Thyroid gland (tissue), 4 donors: ENCODE measurements around the gene RBM22. TPM values are rescaled to one million over a fixed set of nuclear protein-coding genes. Genes with fewer than 3 reads are reported as not detected.

Experiments used
- DNase-seq, 2 donors: peaks; one replicate each; pipeline ENCODE4 v3.0.0-alpha.2; 2019
- H3K27ac ChIP-seq, 3 donors: fragments of 200-600 bp; sonication (generic); 1 replicate in 2 of 3; 2 replicates in 1 of 3; pipeline ENCODE4 v1.5.1; 2016 to 2019; ENCODE audit warnings: mild to moderate bottlenecking in 1 of 3, moderate library complexity in 1 of 3
- H3K27me3 ChIP-seq: fragments of 200-600 bp; sonication (generic); one replicate; pipeline ENCODE4 v1.5.1; 2019
- H3K36me3 ChIP-seq, 2 donors: fragments of 200-600 bp; sonication (generic); one replicate each; pipeline ENCODE4 v1.5.1; 2016 to 2019
- H3K4me1 ChIP-seq, 2 donors: fragments of 200-600 bp; sonication (generic); one replicate each; pipeline ENCODE4 v1.5.1; 2017 to 2019
- H3K4me3 ChIP-seq, 3 donors: fragments of 200-600 bp; sonication (generic); replicated peaks in 1 of 3; 1 replicate in 2 of 3; 2 replicates in 1 of 3; pipeline ENCODE4 v1.5.1; 2016; ENCODE audit warnings: mild to moderate bottlenecking in 1 of 3
- H3K9me3 ChIP-seq: fragments of 200-600 bp; sonication (generic); one replicate; pipeline ENCODE4 v1.5.1; 2017
- POLR2A ChIP-seq, 2 donors: fragments of 450-650 bp; IDR thresholded peaks; one replicate each; pipeline ENCODE4 v1.6.1; 2017; ENCODE audit warnings: antibody characterized with exemption in 2 of 2, mild to moderate bottlenecking in 2 of 2, moderate library complexity in 1 of 2
- WGBS, 2 donors: methylation state at CpG; one replicate each; pipeline ENCODE4 v1.1.5; 2017; 5-methylcytosine and 5-hydroxymethylcytosine counted together
- intact Hi-C: fragments of 100-400 bp; cut with DNase I; formaldehyde crosslinking; loops from one replicate; pipeline ENCODE4 v1.15.1; 2023
- total RNA-seq, 4 donors: library from RNA; depleted of rRNA; stranded (reverse); fragments of >200 nt; gene quantifications; one replicate each; pipeline ENCODE4 v1.2.3, GENCODE V29; 2016
- TF ChIP-seq, protein P1 (sequence below), 6 experiments: fragments of 200-600 bp in 3 of 6; fragments of 450-650 bp in 3 of 6; sonication (generic) in 3 of 6; IDR thresholded peaks; one replicate each; pipeline ENCODE4 v1.5.1; 2016 to 2019; ENCODE audit warnings: antibody characterized with exemption in 6 of 6, mild to moderate bottlenecking in 2 of 6, inconsistent platforms in 1 of 6, moderate library complexity in 1 of 6

The RBM22 gene
- total RNA-seq, 4 donors from 2014 or later = 39.1 to 47.2 (median 42.9) TPM

DNA sequence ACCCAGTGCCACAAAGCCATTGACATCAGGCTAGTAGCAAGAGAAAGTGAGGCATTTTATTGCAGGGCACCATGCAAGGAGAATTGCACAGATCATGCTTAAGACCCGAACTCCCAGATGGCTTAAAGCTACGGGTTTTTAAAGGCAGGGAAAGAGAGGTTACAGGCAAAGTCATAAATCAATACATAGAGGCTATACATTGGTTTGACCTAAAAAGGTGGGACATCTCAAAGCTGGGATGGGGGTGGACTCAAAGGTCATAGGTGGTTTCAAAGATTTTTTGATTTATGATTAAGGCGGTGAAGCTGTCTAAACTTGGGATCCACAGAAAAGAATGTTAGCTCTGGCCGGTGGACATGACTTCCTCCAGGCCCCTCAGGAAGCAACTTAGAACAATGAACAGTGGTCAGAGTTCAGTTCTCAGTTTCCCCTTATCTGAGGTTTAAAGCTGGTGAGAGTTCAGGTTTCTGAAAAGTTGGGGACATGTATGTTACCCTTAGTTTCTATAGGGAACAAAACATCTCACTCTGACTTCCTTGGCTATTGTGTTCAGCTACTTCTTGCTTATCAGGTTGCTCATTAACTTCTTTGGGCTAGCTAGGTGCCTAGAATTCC, 6.0 kb upstream of the RBM22 start:
- no peaks in the 10 kb centered on the region for H3K27me3 ChIP-seq
- TF ChIP-seq, protein P1, sequence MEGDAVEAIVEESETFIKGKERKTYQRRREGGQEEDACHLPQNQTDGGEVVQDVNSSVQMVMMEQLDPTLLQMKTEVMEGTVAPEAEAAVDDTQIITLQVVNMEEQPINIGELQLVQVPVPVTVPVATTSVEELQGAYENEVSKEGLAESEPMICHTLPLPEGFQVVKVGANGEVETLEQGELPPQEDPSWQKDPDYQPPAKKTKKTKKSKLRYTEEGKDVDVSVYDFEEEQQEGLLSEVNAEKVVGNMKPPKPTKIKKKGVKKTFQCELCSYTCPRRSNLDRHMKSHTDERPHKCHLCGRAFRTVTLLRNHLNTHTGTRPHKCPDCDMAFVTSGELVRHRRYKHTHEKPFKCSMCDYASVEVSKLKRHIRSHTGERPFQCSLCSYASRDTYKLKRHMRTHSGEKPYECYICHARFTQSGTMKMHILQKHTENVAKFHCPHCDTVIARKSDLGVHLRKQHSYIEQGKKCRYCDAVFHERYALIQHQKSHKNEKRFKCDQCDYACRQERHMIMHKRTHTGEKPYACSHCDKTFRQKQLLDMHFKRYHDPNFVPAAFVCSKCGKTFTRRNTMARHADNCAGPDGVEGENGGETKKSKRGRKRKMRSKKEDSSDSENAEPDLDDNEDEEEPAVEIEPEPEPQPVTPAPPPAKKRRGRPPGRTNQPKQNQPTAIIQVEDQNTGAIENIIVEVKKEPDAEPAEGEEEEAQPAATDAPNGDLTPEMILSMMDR (IDR thresholded peaks at IDR 0.05) = no peak
- no peak for TF ChIP-seq POLR2A (IDR thresholded peaks at IDR 0.05)
- H3K36me3 ChIP-seq = peaks cover 16 to 24% of the 10 kb centered on the region in 2 donors
- H3K4me1 ChIP-seq = no peaks in the 10 kb centered on the region
- no peak for DNase-seq
- intact Hi-C loops = no loop called here
- WGBS, 2 donors = 76 to 80% methylated on average over 4 of the region's 4 CpGs
- no peak overlapping the region for H3K27ac ChIP-seq
- H3K4me3 ChIP-seq = no peak overlapping the region
- no peaks in the 10 kb centered on the region for H3K9me3 ChIP-seq

DNA sequence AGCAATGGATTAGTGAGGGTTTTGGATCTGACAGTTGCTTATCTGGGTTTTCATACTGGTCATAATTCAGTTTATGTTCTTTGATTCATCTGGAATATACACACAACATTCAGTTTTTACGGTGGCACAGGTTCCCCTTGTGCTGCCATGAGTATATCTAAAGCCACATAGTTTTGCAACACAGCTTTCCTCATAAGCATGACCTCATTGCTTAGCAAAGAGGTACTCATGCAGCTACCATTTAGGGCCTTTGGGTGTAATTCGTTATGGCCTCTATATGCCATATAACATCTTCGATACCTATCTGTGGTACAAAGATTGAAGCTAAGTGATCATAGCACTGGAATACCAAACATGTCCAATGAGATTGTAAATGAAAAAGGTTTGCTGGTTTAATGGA, 2.9 kb upstream of the RBM22 start:
- intact Hi-C loops = loop anchor here (5.0 kb wide), 1 partner anchor 79 kb away; no protein-coding TSS in a partner anchor
- Histone ChIP-seq H3K4me3 (no peak overlapping the region), H3K4me1 (peaks cover 12 to 18% of the 10 kb centered on the region in 2 donors), H3K27me3 (no peaks in the 10 kb centered on the region), H3K36me3 (peaks cover 0 to under 1% of the 10 kb centered on the region in 2 donors), H3K27ac (no peak overlapping the region), H3K9me3 (no peaks in the 10 kb centered on the region)
- 84 to 88% methylated on average over 3 of the region's 3 CpGs for WGBS, 2 donors
- TF ChIP-seq, protein P1 (IDR thresholded peaks at IDR 0.05) = no peak
- no peak for TF ChIP-seq POLR2A (IDR thresholded peaks at IDR 0.05)
- DNase-seq = no peak

DNA sequence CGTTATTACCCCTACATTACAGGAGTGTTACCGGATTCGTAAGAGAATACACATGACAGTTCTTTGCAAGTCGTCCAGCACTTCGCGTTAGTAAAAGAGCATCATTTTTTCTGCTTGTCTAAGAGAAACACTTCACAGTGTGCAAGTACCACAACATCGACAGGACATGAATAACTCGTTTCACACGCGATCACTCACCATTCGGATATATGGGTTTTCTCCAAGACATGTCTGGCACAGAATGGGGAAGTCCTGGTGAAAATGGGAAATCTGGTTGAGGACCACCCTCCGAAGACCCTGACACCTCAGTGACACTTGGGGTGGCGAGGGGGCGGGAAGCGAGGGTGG, 642 bp downstream of the RBM22 start:
- H3K4me1 ChIP-seq = peaks cover 14 to 18% of the 10 kb centered on the region in 2 donors
- H3K27ac ChIP-seq = peak overlapping the region in 2 of 3 donors; percentile 93 to 97
- H3K9me3 ChIP-seq = no peaks in the 10 kb centered on the region
- peak overlapping the region; percentile 85 to 98 (median 93) for H3K4me3 ChIP-seq
- TF ChIP-seq, protein P1 (IDR thresholded peaks at IDR 0.05) = no peak
- no peak for TF ChIP-seq POLR2A (IDR thresholded peaks at IDR 0.05)
- intact Hi-C loops = loop anchor here (5.0 kb wide), 1 partner anchor 82 kb away; no protein-coding TSS in a partner anchor
- DNase-seq = no peak
- 2 to 3% methylated on average over 15 of the region's 15 CpGs for WGBS, 2 donors
- no peaks in the 10 kb centered on the region for H3K27me3 ChIP-seq
- peaks cover 28 to 36% of the 10 kb centered on the region in 2 donors for H3K36me3 ChIP-seq

DNA sequence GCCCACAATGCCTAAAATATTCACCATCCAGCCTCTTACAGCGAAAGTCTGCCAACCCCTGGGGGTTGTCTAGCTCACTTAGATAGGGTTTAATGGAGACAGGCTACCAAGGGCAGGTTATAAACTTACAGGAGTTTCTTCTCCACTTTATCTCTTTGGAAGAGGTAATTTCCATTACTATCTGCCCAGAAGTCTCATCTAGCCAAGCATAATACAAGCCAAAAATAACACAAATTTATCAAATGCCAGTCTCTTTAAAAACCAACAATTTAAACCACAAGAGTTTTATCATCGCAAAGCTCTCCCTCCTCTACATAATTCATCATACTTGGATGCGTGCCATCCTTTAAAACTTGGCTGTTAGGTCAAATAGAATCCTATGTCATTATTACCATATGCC, 6.2 kb downstream of the RBM22 start:
- intact Hi-C loops = no loop called here
- DNase-seq = no peak
- WGBS, 2 donors = 92 to 94% methylated on average over 3 of the region's 3 CpGs
- Histone ChIP-seq H3K36me3 (peaks cover 74 to 83% of the 10 kb centered on the region in 2 donors), H3K4me3 (no peak overlapping the region), H3K27me3 (no peaks in the 10 kb centered on the region), H3K9me3 (no peaks in the 10 kb centered on the region), H3K4me1 (peaks cover 7 to 10% of the 10 kb centered on the region in 2 donors), H3K27ac (no peak overlapping the region)
- TF ChIP-seq, protein P1 (IDR thresholded peaks at IDR 0.05) = no peak
- TF ChIP-seq POLR2A (IDR thresholded peaks at IDR 0.05) = no peak

DNA sequence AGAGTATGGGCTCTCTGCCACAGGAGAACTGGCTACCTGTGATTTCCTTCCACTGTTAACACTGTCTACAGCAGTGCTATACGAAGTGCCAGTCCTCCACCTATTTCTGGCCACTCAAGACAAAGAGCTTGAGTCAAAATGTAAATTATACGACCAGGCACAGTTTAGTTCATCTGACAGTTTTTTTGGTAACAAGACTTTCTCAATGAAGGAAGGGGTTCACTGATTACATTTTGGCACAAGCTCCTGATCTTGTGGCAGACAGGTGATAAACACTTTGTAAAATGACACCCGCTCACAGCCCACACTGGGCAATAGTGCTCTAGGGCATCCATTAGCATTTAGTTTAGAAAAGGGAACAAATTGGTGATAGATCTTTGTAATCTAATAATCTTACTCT, 8.6 kb downstream of the RBM22 start:
- H3K27me3 ChIP-seq = no peaks in the 10 kb centered on the region
- no peak overlapping the region for H3K4me3 ChIP-seq
- 94 to 97% methylated on average over 3 of the region's 3 CpGs for WGBS, 2 donors
- peaks cover 67 to 68% of the 10 kb centered on the region in 2 donors for H3K36me3 ChIP-seq
- H3K4me1 ChIP-seq = no peaks in the 10 kb centered on the region
- no peak for TF ChIP-seq POLR2A (IDR thresholded peaks at IDR 0.05)
- TF ChIP-seq, protein P1 (IDR thresholded peaks at IDR 0.05) = no peak
- H3K27ac ChIP-seq = no peak overlapping the region
- no peak for DNase-seq
- H3K9me3 ChIP-seq = no peaks in the 10 kb centered on the region
- intact Hi-C loops = no loop called here
